ENCODE data around the gene LIFR.
A peak's percentile ranks its signal among the peaks of the same experiment; 100 is the strongest.

The LIFR gene

DNA sequence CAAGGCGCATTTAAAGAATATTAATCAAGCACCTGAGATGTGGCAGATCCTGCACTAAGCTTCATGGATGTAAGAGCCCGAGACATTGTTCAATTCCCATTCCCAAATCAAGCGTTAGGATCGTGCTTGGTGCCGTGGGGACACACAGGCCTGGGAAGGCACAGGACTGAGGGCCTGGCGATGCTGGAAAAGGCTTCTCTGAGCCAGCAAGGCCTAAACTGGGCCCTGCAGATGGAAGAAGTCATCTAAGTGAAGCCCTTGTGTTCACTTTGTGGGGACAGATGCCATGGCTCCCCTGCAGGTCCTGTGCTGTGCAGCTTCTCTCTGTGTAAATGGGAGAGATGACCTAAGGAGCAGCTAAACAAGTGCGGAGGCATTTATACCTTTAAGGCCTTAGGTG lies 83.9 kb downstream of the LIFR start:
- Mint-ChIP-seq H3K27me3 (peaks cover 21% of the 10 kb centered on the region), H3K4me3 (no peak overlapping the region), H3K4me1 (no peaks in the 10 kb centered on the region), H3K27ac (no peak overlapping the region), H3K9me3 (no peaks in the 10 kb centered on the region), H3K36me3 (no peaks in the 10 kb centered on the region)

GRCh38 chr5:38471709-38472108 lies 84.7 kb downstream of the LIFR start:
- H3K36me3 Mint-ChIP-seq: no peaks in the 10 kb centered on the region
- no peaks in the 10 kb centered on the region for H3K9me3 Mint-ChIP-seq
- peaks cover 23% of the 10 kb centered on the region for H3K27me3 Mint-ChIP-seq
- no peak overlapping the region for H3K27ac Mint-ChIP-seq
- no peak overlapping the region for H3K4me3 Mint-ChIP-seq
- H3K4me1 Mint-ChIP-seq: no peaks in the 10 kb centered on the region

DNA sequence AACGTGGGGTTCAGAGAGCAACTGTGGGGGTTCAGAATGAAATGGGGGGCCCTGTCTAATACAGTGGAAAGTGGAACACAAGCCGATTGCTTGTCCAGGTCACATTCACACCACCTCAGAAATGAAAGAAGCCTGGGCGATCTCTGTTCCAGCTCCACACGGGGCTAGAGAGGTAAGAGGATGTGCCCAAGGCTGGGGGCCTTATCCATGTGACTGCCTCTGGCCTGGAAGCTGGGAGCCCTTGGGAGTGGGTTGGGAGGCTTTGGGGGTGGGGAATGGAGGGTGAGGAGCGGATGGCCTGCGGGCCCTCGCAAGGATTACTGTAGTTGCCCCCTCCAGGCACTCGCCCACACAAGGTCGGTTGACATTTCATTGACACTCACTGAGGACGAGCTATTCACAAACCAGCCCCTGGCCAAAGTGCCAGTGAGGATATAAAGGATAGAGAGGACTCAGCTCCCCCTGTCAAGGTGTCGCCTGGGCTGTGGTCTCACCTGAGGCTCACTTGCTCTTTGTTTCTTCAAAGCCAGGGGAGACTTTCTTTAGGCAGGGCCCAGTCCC lies 86.7 kb downstream of the LIFR start:
- no peaks in the 10 kb centered on the region for H3K36me3 Mint-ChIP-seq
- no peaks in the 10 kb centered on the region for H3K4me1 Mint-ChIP-seq
- H3K4me3 Mint-ChIP-seq: no peak overlapping the region
- H3K27me3 Mint-ChIP-seq: peaks cover 19% of the 10 kb centered on the region
- H3K27ac Mint-ChIP-seq: no peak overlapping the region
- H3K9me3 Mint-ChIP-seq: no peaks in the 10 kb centered on the region

DNA sequence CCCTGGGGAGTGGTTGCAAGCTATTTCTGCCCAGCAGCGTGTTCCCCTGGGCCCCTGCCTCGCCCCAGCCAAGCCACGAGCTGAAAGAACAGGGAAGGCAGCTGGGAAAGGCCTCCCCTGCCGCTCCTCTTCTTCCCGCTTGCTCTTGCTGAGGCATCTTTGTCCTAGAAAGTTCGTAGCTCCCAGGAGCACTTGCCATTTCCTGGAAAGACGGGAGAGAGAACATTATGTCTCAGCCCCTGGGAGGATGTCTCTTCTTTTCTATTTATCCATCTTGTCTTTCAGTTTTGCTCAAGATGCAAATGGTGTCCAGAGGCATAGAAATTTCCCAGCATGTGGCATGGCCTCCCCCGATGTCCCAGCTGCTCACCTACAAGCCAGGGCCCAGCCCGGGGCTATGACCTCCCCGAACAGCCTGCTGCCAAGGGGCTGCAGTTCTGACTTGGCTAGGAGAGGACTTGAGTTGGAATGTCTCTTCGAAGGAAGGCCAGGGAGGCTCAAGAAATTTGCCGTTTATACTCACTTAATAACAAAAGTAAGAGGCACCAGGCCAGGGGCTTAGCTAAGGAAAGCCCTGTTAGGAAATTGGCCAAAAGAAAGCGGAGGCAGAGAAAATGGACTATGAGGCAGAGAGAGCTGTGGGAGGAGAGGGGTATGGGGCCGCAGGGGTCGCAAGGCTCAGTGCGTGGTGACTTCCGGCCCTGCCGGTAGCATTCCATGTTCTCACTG lies 87.3 kb downstream of the LIFR start:
- no peak overlapping the region for H3K27ac Mint-ChIP-seq
- H3K4me3 Mint-ChIP-seq: no peak overlapping the region

DNA sequence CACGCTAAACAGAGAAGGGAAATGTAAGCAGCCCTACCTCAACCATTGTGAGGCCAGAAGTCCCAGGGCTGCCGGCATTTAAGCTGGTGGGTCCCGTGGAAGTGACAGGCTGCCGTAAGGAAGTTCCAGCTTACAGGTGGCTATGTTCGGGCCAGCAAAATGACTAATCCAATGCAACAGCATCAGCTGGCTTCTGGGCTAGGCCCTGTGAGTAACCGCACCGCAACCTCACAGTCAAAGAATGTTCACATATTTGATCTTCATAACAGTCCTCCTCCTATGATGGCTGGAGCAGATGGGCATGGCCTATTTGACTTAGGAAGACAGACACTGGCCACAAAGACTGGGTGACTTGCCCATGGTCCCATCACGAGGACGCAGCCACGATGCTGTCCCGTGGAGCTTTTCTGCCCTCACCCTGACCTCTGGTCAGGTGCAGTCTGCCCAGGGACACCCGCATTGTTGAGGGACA lies 88.2 kb downstream of the LIFR start:
- Mint-ChIP-seq H3K27ac (no peak overlapping the region), H3K27me3 (peaks cover 11% of the 10 kb centered on the region), H3K9me3 (no peaks in the 10 kb centered on the region), H3K36me3 (no peaks in the 10 kb centered on the region), H3K4me3 (no peak overlapping the region), H3K4me1 (no peaks in the 10 kb centered on the region)

More for the DNA sequence above, 87.3 kb downstream of the LIFR start:
- H3K36me3 Mint-ChIP-seq: no peaks in the 10 kb centered on the region
- H3K4me1 Mint-ChIP-seq: no peaks in the 10 kb centered on the region
- no peaks in the 10 kb centered on the region for H3K9me3 Mint-ChIP-seq
- H3K27me3 Mint-ChIP-seq: peaks cover 14% of the 10 kb centered on the region

GRCh38 chr5:38467353-38468040 lies 88.9 kb downstream of the LIFR start:
- H3K4me3 Mint-ChIP-seq: no peak overlapping the region
- no peaks in the 10 kb centered on the region for H3K9me3 Mint-ChIP-seq
- H3K36me3 Mint-ChIP-seq: no peaks in the 10 kb centered on the region
- H3K27me3 Mint-ChIP-seq: peaks cover 17% of the 10 kb centered on the region
- H3K4me1 Mint-ChIP-seq: peaks cover under 1% of the 10 kb centered on the region
- no peak overlapping the region for H3K27ac Mint-ChIP-seq

DNA sequence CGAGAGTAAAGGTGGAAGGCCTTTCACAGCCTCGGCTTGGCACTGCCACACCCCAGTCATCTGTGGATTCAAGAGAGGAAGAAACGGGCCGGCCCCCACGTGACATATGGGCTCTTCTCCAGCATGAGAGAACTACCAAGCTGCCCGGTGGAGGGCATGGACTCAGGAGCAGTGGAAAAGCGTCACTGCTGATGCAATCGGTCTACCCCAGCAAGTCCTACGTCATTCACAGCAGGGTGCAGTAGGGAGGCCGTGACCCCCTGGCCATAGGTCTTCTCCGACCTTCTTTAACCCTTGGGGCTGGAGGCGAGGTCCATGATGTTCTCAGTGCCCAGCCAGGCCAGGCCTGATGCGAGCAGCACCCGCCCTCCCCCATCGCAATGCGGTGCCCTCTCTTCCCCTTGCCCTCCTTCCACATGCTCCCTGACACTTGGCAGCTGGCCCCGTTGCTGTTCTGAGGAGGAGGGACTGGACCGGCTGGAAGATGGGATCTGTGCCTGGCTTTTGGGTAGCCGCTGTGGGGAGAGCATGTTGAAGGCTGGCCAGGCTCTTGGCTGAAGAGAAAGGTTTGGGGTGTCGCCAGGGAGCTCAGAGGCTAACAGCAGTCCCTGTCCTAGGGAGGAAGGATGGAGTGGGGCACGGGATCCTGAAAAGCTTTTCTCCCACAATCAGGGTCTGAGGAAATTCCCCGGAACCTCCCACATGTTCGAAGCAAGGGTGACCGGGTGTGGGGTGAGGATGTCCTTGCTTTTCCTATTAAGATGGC lies 89.8 kb downstream of the LIFR start:
- no peak overlapping the region for H3K27ac Mint-ChIP-seq
- no peaks in the 10 kb centered on the region for H3K36me3 Mint-ChIP-seq
- no peak overlapping the region for H3K4me3 Mint-ChIP-seq
- peaks cover 22% of the 10 kb centered on the region for H3K27me3 Mint-ChIP-seq
- H3K9me3 Mint-ChIP-seq: no peaks in the 10 kb centered on the region
- H3K4me1 Mint-ChIP-seq: peaks cover 5% of the 10 kb centered on the region

- Mint-ChIP-seq H3K27me3 (peaks cover 23% of the 10 kb centered on the region), H3K4me3 (no peak overlapping the region), H3K9me3 (no peaks in the 10 kb centered on the region), H3K4me1 (peaks cover 5% of the 10 kb centered on the region), H3K27ac (no peak overlapping the region), H3K36me3 (no peaks in the 10 kb centered on the region)
These were observed 90.6 kb downstream of the LIFR start for GRCh38 chr5:38465702-38466423.

DNA sequence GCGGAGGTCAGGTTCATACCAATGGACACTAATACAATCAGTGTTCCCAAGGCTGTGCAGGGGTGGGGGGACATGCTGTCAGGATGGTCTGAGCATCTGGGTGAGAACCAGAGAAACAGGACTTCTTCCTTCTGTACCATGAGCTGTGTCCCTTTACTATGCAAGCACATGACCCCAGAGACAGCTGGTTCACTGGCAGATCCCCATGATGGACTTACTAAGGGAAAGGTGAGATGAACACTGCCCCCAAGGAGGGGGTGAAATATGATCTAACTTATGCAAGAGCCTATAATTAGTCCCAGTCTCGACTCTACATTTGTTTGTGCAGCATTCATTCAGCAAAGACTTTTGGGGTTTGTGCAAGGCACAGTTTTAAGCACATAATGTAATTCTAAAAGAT lies 91.4 kb downstream of the LIFR start:
- H3K27me3 Mint-ChIP-seq: peaks cover 26% of the 10 kb centered on the region
- H3K36me3 Mint-ChIP-seq: no peaks in the 10 kb centered on the region
- H3K4me3 Mint-ChIP-seq: no peak overlapping the region
- H3K27ac Mint-ChIP-seq: no peak overlapping the region
- peaks cover 5% of the 10 kb centered on the region for H3K4me1 Mint-ChIP-seq
- H3K9me3 Mint-ChIP-seq: no peaks in the 10 kb centered on the region

DNA sequence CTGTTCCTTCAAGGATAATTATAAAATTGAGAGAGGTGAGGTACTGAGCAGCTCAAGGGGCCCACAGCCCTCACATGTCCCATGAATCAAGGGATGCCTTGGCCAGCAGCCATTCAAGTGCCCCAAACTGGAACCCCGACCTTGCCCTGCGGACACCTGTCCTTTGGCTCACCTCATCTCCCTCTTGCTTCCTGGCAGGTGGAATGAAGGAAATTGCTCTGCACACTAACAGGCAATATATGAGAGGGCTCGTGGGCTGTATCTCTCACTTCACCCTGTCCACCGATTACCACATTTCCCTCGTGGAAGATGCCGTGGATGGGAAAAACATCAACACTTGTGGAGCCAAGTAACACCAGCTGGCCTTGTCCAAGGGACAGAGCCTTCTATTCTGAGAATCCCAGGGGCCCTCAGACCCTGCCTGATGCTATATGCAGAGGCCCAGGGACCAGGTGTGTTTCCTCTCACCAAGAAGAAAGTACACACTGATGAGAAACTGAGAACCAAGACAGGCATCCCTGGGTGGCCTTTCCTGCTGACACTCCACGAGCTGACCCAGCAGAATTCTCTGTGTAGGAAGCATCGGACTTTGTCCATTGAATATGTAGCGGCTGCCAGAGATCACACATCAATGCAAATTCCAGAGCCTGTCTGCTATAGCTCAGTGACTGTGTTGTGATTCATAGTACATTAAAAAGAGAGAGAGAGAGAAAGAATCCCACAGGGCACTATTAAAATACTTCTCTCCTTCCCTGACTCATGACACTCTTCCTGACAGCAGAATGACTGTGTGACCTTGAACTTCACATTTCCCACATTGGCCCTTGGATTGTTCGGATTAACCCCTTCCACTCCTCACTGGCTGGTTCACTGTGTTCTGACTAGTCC lies 92.6 kb downstream of the LIFR start:
- no peaks in the 10 kb centered on the region for H3K9me3 Mint-ChIP-seq
- peaks cover 22% of the 10 kb centered on the region for H3K27me3 Mint-ChIP-seq
- peaks cover 5% of the 10 kb centered on the region for H3K4me1 Mint-ChIP-seq
- H3K4me3 Mint-ChIP-seq: no peak overlapping the region
- no peak overlapping the region for H3K27ac Mint-ChIP-seq
- no peaks in the 10 kb centered on the region for H3K36me3 Mint-ChIP-seq

DNA sequence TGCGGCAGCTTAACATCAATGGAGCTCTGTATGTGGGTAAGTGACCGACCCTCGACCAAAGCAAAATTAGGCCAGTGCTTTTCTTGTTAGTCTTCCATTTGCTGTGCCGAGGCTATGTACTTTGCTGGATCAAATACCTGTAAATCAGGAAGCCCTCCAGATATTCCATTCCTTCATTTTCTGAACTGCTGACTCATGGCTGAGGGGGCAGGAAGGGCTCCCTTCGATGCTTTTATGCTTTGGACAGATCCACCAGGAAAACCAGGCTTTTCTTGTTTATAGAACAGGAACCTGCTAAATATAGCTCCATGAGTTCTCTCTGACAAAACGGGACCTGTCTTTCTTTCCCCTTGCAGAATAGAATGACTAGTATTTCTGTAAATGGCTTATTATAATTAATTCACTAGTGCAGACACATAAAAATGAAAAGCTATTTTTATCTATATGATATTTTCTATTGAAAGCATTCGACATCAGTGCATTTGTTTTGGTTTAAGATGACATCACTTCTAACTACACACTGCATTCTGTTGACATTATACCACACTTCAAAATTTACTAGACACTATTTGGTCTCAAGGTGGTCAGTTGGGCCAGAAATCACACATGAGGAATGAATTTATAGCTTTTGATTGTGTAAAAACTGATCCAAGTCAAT lies 93.3 kb downstream of the LIFR start:
- no peaks in the 10 kb centered on the region for H3K36me3 Mint-ChIP-seq

GRCh38 chr5:38458174-38458573 lies 98.3 kb downstream of the LIFR start:
- peak overlapping the region; percentile 66 for H3K27ac Mint-ChIP-seq
- H3K27me3 Mint-ChIP-seq: peaks cover 49% of the 10 kb centered on the region
- H3K9me3 Mint-ChIP-seq: no peaks in the 10 kb centered on the region
- peaks cover 30% of the 10 kb centered on the region for H3K4me1 Mint-ChIP-seq
- H3K4me3 Mint-ChIP-seq: no peak overlapping the region
- H3K36me3 Mint-ChIP-seq: no peaks in the 10 kb centered on the region

More for the DNA sequence above, 93.3 kb downstream of the LIFR start:
- no peaks in the 10 kb centered on the region for H3K9me3 Mint-ChIP-seq
- H3K4me3 Mint-ChIP-seq: no peak overlapping the region
- H3K27me3 Mint-ChIP-seq: peaks cover 22% of the 10 kb centered on the region
- no peak overlapping the region for H3K27ac Mint-ChIP-seq
- H3K4me1 Mint-ChIP-seq: peaks cover 5% of the 10 kb centered on the region

DNA sequence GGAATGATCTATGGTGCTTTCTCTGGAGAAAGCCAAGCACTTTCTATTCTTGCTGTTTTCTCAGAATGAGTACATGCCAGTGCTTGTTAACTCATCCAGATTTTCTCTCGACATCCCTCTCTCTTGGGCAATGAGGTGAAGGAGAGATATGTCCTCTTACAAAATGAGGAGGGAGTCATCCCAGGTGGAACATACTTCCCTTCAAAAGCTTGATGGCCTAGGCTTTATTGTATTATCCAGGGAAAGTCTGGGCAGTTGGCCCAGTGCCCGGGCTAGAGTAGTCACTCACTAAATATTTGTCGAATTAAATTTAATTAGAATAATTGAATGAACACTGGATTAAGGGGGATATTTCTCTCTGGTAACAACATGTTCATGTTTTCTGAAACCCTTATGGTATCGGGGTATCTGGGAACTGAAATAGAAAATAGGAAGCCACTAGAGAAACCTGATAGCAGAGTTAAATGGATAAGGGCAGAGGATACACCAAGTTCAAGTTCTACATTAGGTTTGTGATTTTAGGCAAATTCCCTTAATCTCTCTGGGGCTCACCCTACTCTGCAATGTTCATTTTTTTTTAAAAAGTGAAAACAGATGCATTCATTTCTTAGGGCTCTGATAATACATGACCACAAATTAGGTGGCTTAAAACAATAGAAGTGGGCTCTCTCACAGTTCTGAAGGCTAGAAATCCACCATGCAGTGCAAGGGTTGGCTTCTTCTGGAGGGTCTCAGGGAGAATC lies 99.6 kb downstream of the LIFR start:
- no peak overlapping the region for H3K27ac Mint-ChIP-seq
- H3K4me3 Mint-ChIP-seq: no peak overlapping the region
- H3K27me3 Mint-ChIP-seq: peaks cover 45% of the 10 kb centered on the region
- H3K36me3 Mint-ChIP-seq: no peaks in the 10 kb centered on the region
- H3K9me3 Mint-ChIP-seq: no peaks in the 10 kb centered on the region
- peaks cover 35% of the 10 kb centered on the region for H3K4me1 Mint-ChIP-seq
